Keratinocyte (primary cell): ENCODE results near the gene NUDT1. TPM values are rescaled to one million over a fixed set of nuclear protein-coding genes. Genes with fewer than 3 reads are reported as not detected.

Experiments
- DNase-seq: peaks from one replicate; pipeline ENCODE4 v3.0.0-alpha.2; 2011; ENCODE audit warnings: low read depth, missing footprints, low spot score
- FAIRE-seq: peaks from 2 replicates; lab custom pipeline; 2011; peaks lifted over from hg19 to GRCh38; lab: Jason Lieb, UNC
- H2AFZ ChIP-seq: 2 replicates; pipeline ENCODE4 v1.6.0; 2012; ENCODE audit warnings: low read length, control low read depth, inconsistent platforms; ENCODE audit not compliant: control insufficient read depth
- H3K27ac ChIP-seq: 2 replicates; pipeline ENCODE4 v1.5.1; 2011; ENCODE audit warnings: low read length; ENCODE audit not compliant: control insufficient read depth, insufficient read depth
- H3K27me3 ChIP-seq: 3 replicates; pipeline ENCODE4 v1.6.0; 2011; ENCODE audit warnings: low read length; ENCODE audit not compliant: control insufficient read depth, insufficient read depth; ENCODE audit errors: extremely low read depth
- H3K36me3 ChIP-seq, 2 experiments: 2 replicates in 1 of 2; 3 replicates in 1 of 2; pipeline ENCODE4 v1.5.1; 2011; ENCODE audit warnings: low read length in 2 of 2, mild to moderate bottlenecking in 1 of 2; ENCODE audit not compliant: control insufficient read depth in 2 of 2, insufficient read depth in 2 of 2; ENCODE audit errors: extremely low read depth in 1 of 2
- H3K4me1 ChIP-seq: 3 replicates; pipeline ENCODE4 v1.5.1; 2011; ENCODE audit warnings: low read length; ENCODE audit not compliant: control insufficient read depth, insufficient read depth; ENCODE audit errors: extremely low read depth
- H3K4me2 ChIP-seq: 3 replicates; pipeline ENCODE4 v1.6.0; 2011; ENCODE audit warnings: low read depth, low read length; ENCODE audit not compliant: control insufficient read depth, insufficient read depth; ENCODE audit errors: extremely low read depth
- H3K4me3 ChIP-seq, 3 experiments: fragments of 200-600 bp in 1 of 3; sonication (generic) in 1 of 3; 2 replicates in 2 of 3; 3 replicates in 1 of 3; pipeline ENCODE4 v1.5.1; 2011 to 2016; ENCODE audit warnings: low read length in 3 of 3, mild to moderate bottlenecking in 3 of 3, control low read depth in 2 of 3, inconsistent platforms in 1 of 3, low read depth in 1 of 3, mixed read lengths in 1 of 3, mixed run types in 1 of 3, moderate library complexity in 1 of 3; ENCODE audit not compliant: control insufficient read depth in 2 of 3, insufficient read depth in 2 of 3; ENCODE audit errors: extremely low read depth in 1 of 3
- H3K79me2 ChIP-seq: 2 replicates; pipeline ENCODE4 v1.6.0; 2012; ENCODE audit warnings: low read length; ENCODE audit not compliant: control insufficient read depth, insufficient read depth
- H3K9ac ChIP-seq: 3 replicates; pipeline ENCODE4 v1.6.0; 2011; ENCODE audit warnings: low read length; ENCODE audit not compliant: control insufficient read depth, insufficient read depth; ENCODE audit errors: extremely low read depth
- H3K9me1 ChIP-seq: 3 replicates; pipeline ENCODE4 v1.6.0; 2011; ENCODE audit warnings: low read length; ENCODE audit not compliant: control insufficient read depth, insufficient read depth; ENCODE audit errors: extremely low read depth
- H3K9me3 ChIP-seq: 2 replicates; pipeline ENCODE4 v1.5.1; 2012; ENCODE audit warnings: low read depth, low read length; ENCODE audit not compliant: control insufficient read depth
- H4K20me1 ChIP-seq: 3 replicates; pipeline ENCODE4 v1.6.0; 2011; ENCODE audit warnings: low read length; ENCODE audit not compliant: control insufficient read depth, insufficient read depth; ENCODE audit errors: extremely low read depth
- CTCF ChIP-seq, 3 experiments: IDR thresholded peaks in 1 of 3; conservative IDR thresholded peaks in 1 of 3; optimal IDR thresholded peaks in 1 of 3; 2 replicates in 2 of 3; 3 replicates in 1 of 3; pipeline versions ENCODE3 to v1.5.1; 2011; ENCODE audit warnings: low read length in 3 of 3, mild to moderate bottlenecking in 3 of 3, moderate library complexity in 2 of 3, control low read depth in 1 of 3, inconsistent platforms in 1 of 3; ENCODE audit not compliant: insufficient read depth in 2 of 3; ENCODE audit errors: extremely low read depth in 1 of 3
- EZH2 ChIP-seq: IDR thresholded peaks from one replicate; pipeline ENCODE4 v1.6.1; 2012; ENCODE audit warnings: inconsistent platforms, mild to moderate bottlenecking, low read length, moderate library complexity
- dilution Hi-C: fragments of 300-500 bp; cut with MboI; formaldehyde crosslinking; loops from one replicate; pipeline ENCODE4 v1.7.0; 2020; ENCODE audit warnings: low sequenced_read_pairs; ENCODE audit not compliant: extremely low pct_ligation_motif_present
- polyA plus RNA-seq, 5 experiments: library from polyadenylated mRNA; depleted of rRNA in 3 of 5; stranded (reverse) in 3 of 5; stranded (forward) in 1 of 5; unstranded in 1 of 5; fragments of >200 nt; gene quantifications; 1 replicate in 1 of 5; 2 replicates in 3 of 5; 3 replicates in 1 of 5; pipeline versions ENCODE4 v1.2.1 to v1.2.3, GENCODE V29; 2011 to 2012; ENCODE audit warnings: missing spikeins in 2 of 5, low read depth in 1 of 5, low replicate concordance in 1 of 5

The NUDT1 gene
- polyA plus RNA-seq, 1 donor (not counting 4 experiments of a cell fraction or from before 2014, with no cell fraction given): 21.9 TPM

- no peak overlapping the region for H3K27ac ChIP-seq
These were observed 42.0 kb upstream of the NUDT1 start for GRCh38 chr7:2199956-2200583.

GRCh38 chr7:2200584-2200980 is 41.4 kb upstream of the NUDT1 start:
- FAIRE-seq (no peak), DNase-seq (no peak)
- TF ChIP-seq CTCF (optimal IDR thresholded peaks at IDR 0.05 in 1 of 3, IDR thresholded peaks at IDR 0.05 in 1 of 3, conservative IDR thresholded peaks at IDR 0.05 in 1 of 3; ENCODE audit: extremely low read depth in 1 of 3, insufficient read depth in 2 of 3, low read length in 3 of 3): no peak
- no peak for TF ChIP-seq EZH2
- no peak overlapping the region for H3K4me2 ChIP-seq
- no peaks in the 10 kb centered on the region for H3K27me3 ChIP-seq
- no peak overlapping the region for H3K4me3 ChIP-seq
- no peaks in the 10 kb centered on the region for H3K9me1 ChIP-seq
- H3K9me3 ChIP-seq: no peaks in the 10 kb centered on the region
- no peak overlapping the region for H2AFZ ChIP-seq
- peaks cover 2 to 5% of the 10 kb centered on the region in 2 experiments for H3K36me3 ChIP-seq
- dilution Hi-C loops: no loop called here
- H3K79me2 ChIP-seq: no peaks in the 10 kb centered on the region
- no peak overlapping the region for H3K27ac ChIP-seq
- peaks cover 6% of the 10 kb centered on the region for H3K4me1 ChIP-seq
- H4K20me1 ChIP-seq: no peaks in the 10 kb centered on the region
- H3K9ac ChIP-seq: no peak overlapping the region

More at GRCh38 chr7:2199956-2200583, 42.0 kb upstream of the NUDT1 start:
- H3K36me3 ChIP-seq: peaks cover 2 to 4% of the 10 kb centered on the region in 2 experiments
- DNase-seq (no peak), FAIRE-seq (no peak)
- H3K4me2 ChIP-seq: no peak overlapping the region
- no peaks in the 10 kb centered on the region for H3K79me2 ChIP-seq
- H3K9me3 ChIP-seq: no peaks in the 10 kb centered on the region
- no peak overlapping the region for H3K9ac ChIP-seq
- dilution Hi-C loops: no loop called here
- H3K9me1 ChIP-seq: no peaks in the 10 kb centered on the region
- H2AFZ ChIP-seq: no peak overlapping the region
- H3K27me3 ChIP-seq: no peaks in the 10 kb centered on the region
- TF ChIP-seq CTCF (optimal IDR thresholded peaks at IDR 0.05 in 1 of 3, IDR thresholded peaks at IDR 0.05 in 1 of 3, conservative IDR thresholded peaks at IDR 0.05 in 1 of 3; ENCODE audit: extremely low read depth in 1 of 3, insufficient read depth in 2 of 3, low read length in 3 of 3): no peak
- no peak for TF ChIP-seq EZH2
- no peak overlapping the region for H3K4me3 ChIP-seq
- H4K20me1 ChIP-seq: no peaks in the 10 kb centered on the region
- H3K4me1 ChIP-seq: peaks cover 11% of the 10 kb centered on the region
